ENCODE data around the gene NFAT5. TPM values are rescaled to one million over a fixed set of nuclear protein-coding genes. Genes with fewer than 3 reads are reported as not detected.

NFAT5 gene
- total RNA-seq, 1 experiment from 2014 or later, result 21.0 TPM

- Histone ChIP-seq H3K4ac (ENCODE audit: low read depth, low read length) (no peak overlapping the region), H2BK15ac (ENCODE audit: low read depth, low read length) (no peak overlapping the region), H3K4me1 (ENCODE audit: insufficient read depth, low read length) (no peaks in the 10 kb centered on the region), H3K23me2 (ENCODE audit: insufficient read length, low read depth, low read length, poor library complexity, severe bottlenecking) (no peaks in the 10 kb centered on the region), H3K56ac (ENCODE audit: insufficient read length, low read depth, low read length) (no peak overlapping the region), H3K23ac (ENCODE audit: insufficient read length, low read depth, low read length) (no peak overlapping the region), H2BK20ac (ENCODE audit: low read depth, low read length, poor library complexity, severe bottlenecking) (no peak overlapping the region), H3K27ac (ENCODE audit: insufficient read length, low read depth, low read length) (no peak overlapping the region), H2BK5ac (ENCODE audit: insufficient read length, low read length) (no peak overlapping the region), H4K91ac (ENCODE audit: insufficient read length, low read depth, low read length) (no peak overlapping the region), H2AK5ac (ENCODE audit: insufficient read length, low read length) (no peak overlapping the region), H2AFZ (ENCODE audit: low read length) (no peak overlapping the region), H3K27me3 (ENCODE audit: insufficient read depth, low read length) (no peaks in the 10 kb centered on the region), H3T11ph (ENCODE audit: low read length) (no peak overlapping the region), H3K9me3 (ENCODE audit: control insufficient read depth, low read depth, low read length) (no peaks in the 10 kb centered on the region), H4K8ac (replicated peaks; ENCODE audit: insufficient read length, low read depth, low read length) (no peak overlapping the region), H4K20me1 (ENCODE audit: control insufficient read depth, insufficient read depth, insufficient read length) (no peaks in the 10 kb centered on the region), H3K14ac (ENCODE audit: insufficient read depth, low read length) (no peak overlapping the region), H3K4me2 (ENCODE audit: insufficient read depth, insufficient read length, low read length) (no peak overlapping the region), H3K9ac (ENCODE audit: extremely low read depth, insufficient read length, low read length) (no peak overlapping the region), H2BK12ac (ENCODE audit: insufficient read length, low read depth, low read length) (no peak overlapping the region), H4K5ac (ENCODE audit: insufficient read length, low read depth, low read length) (no peak overlapping the region), H3K79me2 (ENCODE audit: insufficient read depth, low read length) (no peaks in the 10 kb centered on the region), H3K79me1 (ENCODE audit: insufficient read depth, low read depth, low read length, poor library complexity, severe bottlenecking) (no peaks in the 10 kb centered on the region), H2BK120ac (ENCODE audit: low read depth, low read length, poor library complexity, severe bottlenecking) (no peak overlapping the region), H3K18ac (ENCODE audit: insufficient read length, low read depth, low read length) (no peak overlapping the region)
- no peak for DNase-seq
- H3K4me1 Mint-ChIP-seq, result no peaks in the 10 kb centered on the region
- peaks cover 0 to 18% (median 3%) of the 10 kb centered on the region in 3 experiments; a peak in 4 of 7 replicates for H3K36me3 Mint-ChIP-seq (ENCODE audit: insufficient read depth in 1 of 3, low read depth in 3 of 3)
- TF ChIP-seq CTCF (conservative IDR thresholded peaks at IDR 0.05), result no peak
- no peak overlapping the region for H3K4me3 Mint-ChIP-seq
- H3K9me3 Mint-ChIP-seq, result no peaks in the 10 kb centered on the region
- H3K27me3 Mint-ChIP-seq (ENCODE audit: low read depth), result no peaks in the 10 kb centered on the region
- H3K27ac Mint-ChIP-seq, result no peak overlapping the region
- no CpG with 5 or more reads among the region's 1 CpG for WGBS (ENCODE audit: extremely low coverage, insufficient read length, low lambda C conversion rate)
These were observed 103.8 kb downstream of the NFAT5 start for GRCh38 chr16:69669577-69669976.

Data from H9 (cell line).